ENCODE results near the gene DPEP3.
"Not testable (repeated sequence)": the region's sequence is repeated elsewhere in the genome, so short reads cannot be mapped to it uniquely, and the experiment has no call there.

The DPEP3 gene

GRCh38 chr16:67993207-67994039 is 13.1 kb upstream of the DPEP3 start:
- DNase-seq: peak; percentile 32

GRCh38 chr16:67992661-67993206 is 12.4 kb upstream of the DPEP3 start:
- no peak for DNase-seq

GRCh38 chr16:67990018-67990386 is 9.7 kb upstream of the DPEP3 start:
- no peak for DNase-seq

GRCh38 chr16:67989322-67990017 is 9.2 kb upstream of the DPEP3 start:
- no peak for DNase-seq

GRCh38 chr16:67988675-67989074 is 8.4 kb upstream of the DPEP3 start:
- no peak for DNase-seq

GRCh38 chr16:67987460-67988160 is 7.3 kb upstream of the DPEP3 start:
- DNase-seq: no peak

- DNase-seq: no peak
Observed at GRCh38 chr16:67986949-67987348, 6.7 kb upstream of the DPEP3 start.

- no peak for DNase-seq
Observed at GRCh38 chr16:67982011-67982696, 1.9 kb upstream of the DPEP3 start.

GRCh38 chr16:67977469-67978227 is 2.7 kb downstream of the DPEP3 start:
- DNase-seq: no peak

GRCh38 chr16:67977005-67977404 is 3.3 kb downstream of the DPEP3 start:
- no peak for DNase-seq

GRCh38 chr16:67976205-67976604 is 4.1 kb downstream of the DPEP3 start:
- DNase-seq: no peak

- DNase-seq: no peak
Observed at GRCh38 chr16:67975321-67976105, 4.8 kb downstream of the DPEP3 start.

GRCh38 chr16:67972285-67972684 is 8.0 kb downstream of the DPEP3 start:
- DNase-seq: not testable (repeated sequence)

GRCh38 chr16:67971111-67971510 is 9.2 kb downstream of the DPEP3 start:
- DNase-seq: no peak

GRCh38 chr16:67969254-67970039 is 10.9 kb downstream of the DPEP3 start:
- DNase-seq: no peak

GRCh38 chr16:67968400-67969253 is 11.7 kb downstream of the DPEP3 start, which contains the start of gene SLC12A4:
Gene SLC12A4, minus strand, starts transcription at chr16:67968637. Its CDS starts 84 bp downstream, at chr16:67968553.
- no peak for DNase-seq

- DNase-seq: no peak
Observed at GRCh38 chr16:67967958-67968399, 12.3 kb downstream of the DPEP3 start.

GRCh38 chr16:67967183-67967957 is 12.9 kb downstream of the DPEP3 start:
- DNase-seq: no peak
